ENCODE results near the gene COQ8A. TPM values are rescaled to one million over a fixed set of nuclear protein-coding genes. Genes with fewer than 3 reads are reported as not detected.

COQ8A gene
- total RNA-seq, 1 donor from 2014 or later, result 16.0 TPM

GRCh38 chr1:226937940-226938725, 2.0 kb upstream of the COQ8A start:
- peak; percentile 46 for DNase-seq (ENCODE audit: extremely low spot score, unreplicated experiment)
- Mint-ChIP-seq H3K9me3 (ENCODE audit: unreplicated experiment) (peaks cover 14% of the 10 kb centered on the region), H3K36me3 (ENCODE audit: unreplicated experiment) (peaks cover 14% of the 10 kb centered on the region), H3K27me3 (ENCODE audit: unreplicated experiment) (no peaks in the 10 kb centered on the region), H3K4me1 (ENCODE audit: unreplicated experiment) (peaks cover 18% of the 10 kb centered on the region), H3K27ac (ENCODE audit: unreplicated experiment) (peak overlapping the region; percentile 95), H3K4me3 (ENCODE audit: unreplicated experiment) (no peak overlapping the region)
- TF ChIP-seq CTCF (IDR thresholded peaks at IDR 0.05), result no peak

DNA sequence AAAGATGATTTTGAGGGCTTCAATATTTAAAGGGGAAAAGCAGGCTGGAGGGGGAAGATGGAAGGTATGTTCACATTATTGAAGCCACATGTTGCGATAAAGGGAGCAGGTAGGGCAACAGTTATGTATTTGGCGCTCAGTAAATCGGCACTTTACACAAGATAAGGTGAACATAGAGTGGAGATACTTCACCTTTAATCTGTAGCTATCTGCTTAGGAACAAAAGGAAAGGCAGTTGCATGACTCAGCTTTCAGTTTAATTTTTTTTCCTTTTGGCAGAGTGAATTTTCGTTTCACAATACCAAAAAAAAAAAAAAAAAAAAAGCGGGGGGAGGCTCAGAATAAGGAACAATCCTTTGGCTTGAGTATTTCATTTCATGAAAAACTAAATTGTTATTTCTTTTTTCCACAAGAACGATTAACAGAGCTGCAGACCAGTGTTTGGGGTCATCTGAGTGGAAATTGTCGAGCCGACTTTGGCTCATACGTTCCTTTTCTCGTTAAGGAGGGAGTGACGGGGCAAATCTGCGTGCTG, 1.1 kb upstream of the COQ8A start:
- peaks cover 13% of the 10 kb centered on the region for H3K36me3 Mint-ChIP-seq (ENCODE audit: unreplicated experiment)
- H3K9me3 Mint-ChIP-seq (ENCODE audit: unreplicated experiment), result peaks cover 14% of the 10 kb centered on the region
- peak; percentile 10 for DNase-seq (ENCODE audit: extremely low spot score, unreplicated experiment)
- H3K27ac Mint-ChIP-seq (ENCODE audit: unreplicated experiment), result peak overlapping the region; percentile 95
- peaks cover 18% of the 10 kb centered on the region for H3K4me1 Mint-ChIP-seq (ENCODE audit: unreplicated experiment)
- no peaks in the 10 kb centered on the region for H3K27me3 Mint-ChIP-seq (ENCODE audit: unreplicated experiment)
- H3K4me3 Mint-ChIP-seq (ENCODE audit: unreplicated experiment), result peak overlapping the region; percentile 84
- TF ChIP-seq CTCF (IDR thresholded peaks at IDR 0.05), result no peak

DNA sequence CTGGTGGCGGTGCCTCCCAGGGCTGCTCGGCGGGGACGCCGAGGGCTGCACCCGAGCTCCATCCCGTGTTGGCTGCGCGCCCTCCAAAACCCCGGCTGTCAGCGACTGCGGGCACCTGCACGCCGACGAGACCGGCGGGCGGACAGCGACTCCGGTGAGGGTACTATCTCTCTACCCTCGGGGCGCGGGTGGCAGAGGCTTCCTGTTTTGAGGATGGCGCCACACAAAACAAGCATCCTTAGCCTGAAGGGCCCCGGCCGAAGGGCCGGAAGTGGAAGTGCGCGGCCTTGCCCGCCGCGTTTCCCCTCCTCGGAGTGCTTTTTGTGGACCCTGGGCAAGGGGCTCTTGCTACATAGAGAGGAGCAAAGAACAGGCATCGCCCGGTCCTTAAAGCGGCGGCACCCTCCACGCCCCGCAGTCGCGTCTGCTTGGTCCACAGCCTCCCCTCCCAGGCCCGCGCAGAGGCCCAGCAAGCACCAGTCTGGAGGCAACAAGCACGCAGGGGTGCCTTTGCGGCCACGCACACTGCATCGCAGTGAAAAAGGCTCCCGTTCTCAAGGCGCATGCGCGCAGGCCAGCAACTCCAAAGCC, 561 bp upstream of the COQ8A start:
- DNase-seq (ENCODE audit: extremely low spot score, unreplicated experiment), result no peak
- H3K36me3 Mint-ChIP-seq (ENCODE audit: unreplicated experiment), result peaks cover 9% of the 10 kb centered on the region
- peak overlapping the region; percentile 84 for H3K4me3 Mint-ChIP-seq (ENCODE audit: unreplicated experiment)
- peaks cover 12% of the 10 kb centered on the region for H3K9me3 Mint-ChIP-seq (ENCODE audit: unreplicated experiment)
- no peaks in the 10 kb centered on the region for H3K27me3 Mint-ChIP-seq (ENCODE audit: unreplicated experiment)
- H3K27ac Mint-ChIP-seq (ENCODE audit: unreplicated experiment), result peak overlapping the region; percentile 95
- H3K4me1 Mint-ChIP-seq (ENCODE audit: unreplicated experiment), result peaks cover 18% of the 10 kb centered on the region
- no peak for TF ChIP-seq CTCF (IDR thresholded peaks at IDR 0.05)

DNA sequence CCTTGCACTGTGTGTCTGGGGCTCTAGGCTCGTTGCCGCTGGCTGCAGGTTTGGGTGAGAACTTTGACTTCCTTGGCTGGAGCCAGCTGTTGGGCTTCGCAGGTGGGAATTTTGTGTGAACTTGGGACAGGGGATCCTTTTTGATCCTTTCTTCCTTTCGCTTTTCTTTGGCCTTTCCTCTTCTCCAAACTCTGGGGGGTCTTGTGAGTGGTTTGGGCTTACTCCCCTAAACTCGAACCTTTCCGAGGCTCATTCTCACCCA, 643 bp downstream of the COQ8A start:
- peak overlapping the region; percentile 84 for H3K4me3 Mint-ChIP-seq (ENCODE audit: unreplicated experiment)
- DNase-seq (ENCODE audit: extremely low spot score, unreplicated experiment), result no peak
- H3K27ac Mint-ChIP-seq (ENCODE audit: unreplicated experiment), result no peak overlapping the region
- H3K4me1 Mint-ChIP-seq (ENCODE audit: unreplicated experiment), result peaks cover 18% of the 10 kb centered on the region
- no peaks in the 10 kb centered on the region for H3K27me3 Mint-ChIP-seq (ENCODE audit: unreplicated experiment)
- no peak for TF ChIP-seq CTCF (IDR thresholded peaks at IDR 0.05)
- no peaks in the 10 kb centered on the region for H3K36me3 Mint-ChIP-seq (ENCODE audit: unreplicated experiment)
- no peaks in the 10 kb centered on the region for H3K9me3 Mint-ChIP-seq (ENCODE audit: unreplicated experiment)

DNA sequence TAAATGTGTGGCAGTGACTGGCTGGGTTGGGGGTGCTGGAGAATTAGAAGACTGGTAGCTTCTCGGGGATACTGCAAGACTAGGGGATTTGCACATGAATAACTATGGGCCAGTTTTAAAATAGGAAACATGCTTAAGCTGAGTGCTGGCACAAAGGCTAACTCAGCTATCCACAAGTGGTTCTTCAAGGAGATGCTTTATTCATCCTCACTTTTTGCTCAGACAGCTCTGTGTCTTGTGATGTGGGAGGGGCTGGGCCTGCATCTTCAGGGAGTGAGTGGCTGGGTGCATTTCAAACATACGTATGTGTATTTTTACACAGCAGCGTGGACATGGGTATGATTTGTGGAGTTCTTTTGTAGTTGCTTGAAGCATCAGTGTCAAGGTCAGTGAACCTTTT, 2.3 kb downstream of the COQ8A start:
- H3K9me3 Mint-ChIP-seq (ENCODE audit: unreplicated experiment), result no peaks in the 10 kb centered on the region
- H3K4me1 Mint-ChIP-seq (ENCODE audit: unreplicated experiment), result peaks cover 18% of the 10 kb centered on the region
- no peak overlapping the region for H3K4me3 Mint-ChIP-seq (ENCODE audit: unreplicated experiment)
- H3K27ac Mint-ChIP-seq (ENCODE audit: unreplicated experiment), result no peak overlapping the region
- no peak for DNase-seq (ENCODE audit: extremely low spot score, unreplicated experiment)
- no peaks in the 10 kb centered on the region for H3K36me3 Mint-ChIP-seq (ENCODE audit: unreplicated experiment)
- no peaks in the 10 kb centered on the region for H3K27me3 Mint-ChIP-seq (ENCODE audit: unreplicated experiment)
- TF ChIP-seq CTCF (IDR thresholded peaks at IDR 0.05), result no peak

Measured in osteocyte (in vitro differentiated cells).